Measurements from ENCODE around the gene KIF21B.

DNA sequence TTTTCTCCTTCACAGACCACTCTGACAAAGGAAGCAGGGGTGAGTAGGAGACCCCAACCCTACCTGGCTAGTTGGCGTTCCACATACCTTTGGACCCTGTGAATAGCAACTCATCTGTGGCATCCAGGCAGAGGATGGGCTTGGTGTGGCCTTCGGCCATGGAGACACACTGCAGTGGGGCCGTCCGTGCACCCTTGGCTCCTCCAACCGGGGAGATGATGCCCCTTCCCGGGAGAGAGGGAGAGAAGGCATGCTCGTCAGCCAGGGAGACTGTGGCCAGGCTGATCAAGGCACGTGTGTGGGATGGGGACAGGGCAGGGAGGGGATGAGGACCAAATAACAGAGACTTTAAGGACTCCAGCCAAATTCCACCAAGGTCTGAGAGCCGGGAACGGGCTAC lies 42.6 kb downstream of the KIF21B start:
- TF ChIP-seq, protein P1, sequence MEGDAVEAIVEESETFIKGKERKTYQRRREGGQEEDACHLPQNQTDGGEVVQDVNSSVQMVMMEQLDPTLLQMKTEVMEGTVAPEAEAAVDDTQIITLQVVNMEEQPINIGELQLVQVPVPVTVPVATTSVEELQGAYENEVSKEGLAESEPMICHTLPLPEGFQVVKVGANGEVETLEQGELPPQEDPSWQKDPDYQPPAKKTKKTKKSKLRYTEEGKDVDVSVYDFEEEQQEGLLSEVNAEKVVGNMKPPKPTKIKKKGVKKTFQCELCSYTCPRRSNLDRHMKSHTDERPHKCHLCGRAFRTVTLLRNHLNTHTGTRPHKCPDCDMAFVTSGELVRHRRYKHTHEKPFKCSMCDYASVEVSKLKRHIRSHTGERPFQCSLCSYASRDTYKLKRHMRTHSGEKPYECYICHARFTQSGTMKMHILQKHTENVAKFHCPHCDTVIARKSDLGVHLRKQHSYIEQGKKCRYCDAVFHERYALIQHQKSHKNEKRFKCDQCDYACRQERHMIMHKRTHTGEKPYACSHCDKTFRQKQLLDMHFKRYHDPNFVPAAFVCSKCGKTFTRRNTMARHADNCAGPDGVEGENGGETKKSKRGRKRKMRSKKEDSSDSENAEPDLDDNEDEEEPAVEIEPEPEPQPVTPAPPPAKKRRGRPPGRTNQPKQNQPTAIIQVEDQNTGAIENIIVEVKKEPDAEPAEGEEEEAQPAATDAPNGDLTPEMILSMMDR (IDR thresholded peaks at IDR 0.05): no peak
- TF ChIP-seq POLR2A (IDR thresholded peaks at IDR 0.05): no peak

Measured in right lobe of liver (tissue), 4 donors.